MCF 10A (cell line): ENCODE results near the gene TMC5. TPM values are rescaled to one million over a fixed set of nuclear protein-coding genes. Genes with fewer than 3 reads are reported as not detected.

ENCODE experiments used
- BruUV-seq: library from RNA; stranded (reverse); fragments of 400-500 nt; replicated peaks from 2 replicates; lab custom pipeline; 2021; lab: Mats Ljungman, UMichigan
- CTCF ChIA-PET: fragments of 300-600 bp; sonication (Branson Sonifier 250); formaldehyde crosslinking; extraction: SDS; loops from one replicate; lab custom pipeline; 2021; ENCODE audit warnings: antibody characterized with exemption, inconsistent platforms; lab: Yijun Ruan, JAX
- POLR2A ChIA-PET: fragments of 300-600, 350-650 bp; sonication (Branson Sonifier 250); formaldehyde crosslinking; extraction: SDS; loops from one replicate; lab custom pipeline; 2020; ENCODE audit warnings: antibody characterized with exemption, inconsistent platforms; lab: Yijun Ruan, JAX
- DNase-seq: peaks from one replicate; pipeline ENCODE4 v3.0.0-alpha.2; 2018; ENCODE audit not compliant: unreplicated experiment
- H3K27ac Mint-ChIP-seq: one replicate; pipeline ENCODE4 v1.8.0; 2022; ENCODE audit warnings: mild to moderate bottlenecking, low read depth, mixed read lengths; ENCODE audit not compliant: unreplicated experiment
- H3K27me3 Mint-ChIP-seq: one replicate; pipeline ENCODE4 v1.8.0; 2022; ENCODE audit warnings: mixed read lengths; ENCODE audit not compliant: insufficient read depth, unreplicated experiment
- H3K36me3 Mint-ChIP-seq: one replicate; pipeline ENCODE4 v1.8.0; 2022; ENCODE audit warnings: mild to moderate bottlenecking, moderate library complexity, mixed read lengths; ENCODE audit not compliant: insufficient read depth, unreplicated experiment
- H3K4me1 Mint-ChIP-seq: one replicate; pipeline ENCODE4 v1.8.0; 2022; ENCODE audit warnings: mixed read lengths; ENCODE audit not compliant: insufficient read depth, unreplicated experiment
- H3K4me3 Mint-ChIP-seq: one replicate; pipeline ENCODE4 v1.8.0; 2022; ENCODE audit warnings: mild to moderate bottlenecking, moderate library complexity, mixed read lengths; ENCODE audit not compliant: unreplicated experiment
- H3K9me3 Mint-ChIP-seq: one replicate; pipeline ENCODE4 v1.8.0; 2022; ENCODE audit warnings: mixed read lengths; ENCODE audit not compliant: unreplicated experiment
- CTCF ChIP-seq: fragments of 200-600 bp; IDR thresholded peaks from one replicate; pipeline ENCODE4 v1.8.0; 2022; ENCODE audit warnings: antibody characterized with exemption, mild to moderate bottlenecking; ENCODE audit not compliant: unreplicated experiment
- intact Hi-C: fragments of 100-400 bp; cut with micrococcal nuclease; formaldehyde crosslinking; loops from 2 replicates; pipeline ENCODE4 v1.14.1; 2022
- total RNA-seq: library from RNA; stranded (reverse); gene quantifications from 2 replicates; pipeline ENCODE4 v1.2.3, GENCODE V29; 2022

TMC5 gene
- total RNA-seq, 1 experiment from 2014 or later, result 0.16 TPM

DNA sequence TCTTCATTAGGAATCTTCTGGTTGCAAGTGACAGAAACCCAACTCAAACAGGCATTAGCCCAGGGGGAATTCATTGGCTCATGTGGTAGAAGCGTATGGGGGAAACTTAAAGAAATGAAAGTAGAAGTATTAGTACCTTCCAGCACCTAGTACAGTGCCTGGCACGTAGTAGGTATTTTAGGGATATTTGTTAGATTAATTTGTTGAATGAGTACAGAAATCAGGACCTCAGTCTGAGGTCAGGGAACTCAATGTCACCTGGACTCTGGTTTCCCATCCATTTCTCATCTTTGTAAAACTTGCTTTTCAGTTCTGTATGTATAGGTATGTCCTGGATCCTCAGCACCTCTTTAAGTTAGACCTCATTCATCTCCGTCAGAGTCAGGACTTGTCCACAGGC, 32.5 kb downstream of the TMC5 start:
- H3K9me3 Mint-ChIP-seq, result no peaks in the 10 kb centered on the region
- no peak overlapping the region for H3K27ac Mint-ChIP-seq
- no peaks in the 10 kb centered on the region for H3K27me3 Mint-ChIP-seq
- H3K4me1 Mint-ChIP-seq, result no peaks in the 10 kb centered on the region
- intact Hi-C loops, result no loop called here
- H3K4me3 Mint-ChIP-seq, result no peak overlapping the region
- BruUV-seq, result no TSS peak
- CTCF ChIA-PET, result no interaction called here
- TF ChIP-seq CTCF, result no peak
- POLR2A ChIA-PET, result no interaction called here
- no peak for DNase-seq
- no peaks in the 10 kb centered on the region for H3K36me3 Mint-ChIP-seq

GRCh38 chr16:19458722-19459379, 41.2 kb downstream of the TMC5 start:
- no peaks in the 10 kb centered on the region for H3K36me3 Mint-ChIP-seq
- no TSS peak for BruUV-seq
- no peaks in the 10 kb centered on the region for H3K9me3 Mint-ChIP-seq
- ChIA-PET CTCF (interaction anchor here (0.8 kb wide), 1 partner anchor 12 kb away, joined by 4 read pairs; no protein-coding TSS in a partner anchor), POLR2A (no interaction called here)
- DNase-seq, result no peak
- intact Hi-C loops, result no loop called here
- H3K4me1 Mint-ChIP-seq, result no peaks in the 10 kb centered on the region
- H3K4me3 Mint-ChIP-seq, result no peak overlapping the region
- TF ChIP-seq CTCF, result no peak
- no peaks in the 10 kb centered on the region for H3K27me3 Mint-ChIP-seq
- H3K27ac Mint-ChIP-seq, result no peak overlapping the region

GRCh38 chr16:19460397-19460796, 42.7 kb downstream of the TMC5 start:
- intact Hi-C loops, result no loop called here

More at GRCh38 chr16:19460397-19460796, 42.7 kb downstream of the TMC5 start:
- ChIA-PET CTCF (no interaction called here), POLR2A (interaction anchor here (0.5 kb wide), 1 partner anchor 431 kb away, joined by 4 read pairs; no protein-coding TSS in a partner anchor)
- Mint-ChIP-seq H3K4me1 (no peaks in the 10 kb centered on the region), H3K36me3 (no peaks in the 10 kb centered on the region), H3K27ac (no peak overlapping the region), H3K27me3 (no peaks in the 10 kb centered on the region), H3K4me3 (no peak overlapping the region), H3K9me3 (no peaks in the 10 kb centered on the region)
- no peak for TF ChIP-seq CTCF
- no peak for DNase-seq
- no TSS peak for BruUV-seq
